ENCODE results near the gene ZNF124.
"Not testable (repeated sequence)": the region's sequence is repeated elsewhere in the genome, so short reads cannot be mapped to it uniquely, and the experiment has no call there.

ZNF124 gene

DNA sequence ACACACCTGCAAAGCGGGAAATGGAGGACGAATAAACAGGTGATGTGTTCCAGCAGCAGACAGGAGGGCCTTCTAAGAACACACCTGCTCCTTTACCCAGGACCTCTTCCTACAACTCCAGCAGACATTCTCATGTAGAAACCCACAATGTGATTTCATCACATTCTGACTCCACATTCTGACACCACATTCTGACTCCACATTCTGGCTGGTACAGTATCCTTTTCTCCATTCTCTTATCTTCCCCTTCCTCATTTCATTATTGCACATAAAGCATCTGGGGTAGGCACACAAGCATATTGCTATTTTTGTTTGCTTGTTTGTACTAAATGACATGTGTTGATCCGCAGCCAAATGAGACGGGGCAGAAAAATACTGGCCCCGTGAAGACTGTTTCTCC, 3.6 kb upstream of the ZNF124 start:
- TF ChIP-seq, protein P1, sequence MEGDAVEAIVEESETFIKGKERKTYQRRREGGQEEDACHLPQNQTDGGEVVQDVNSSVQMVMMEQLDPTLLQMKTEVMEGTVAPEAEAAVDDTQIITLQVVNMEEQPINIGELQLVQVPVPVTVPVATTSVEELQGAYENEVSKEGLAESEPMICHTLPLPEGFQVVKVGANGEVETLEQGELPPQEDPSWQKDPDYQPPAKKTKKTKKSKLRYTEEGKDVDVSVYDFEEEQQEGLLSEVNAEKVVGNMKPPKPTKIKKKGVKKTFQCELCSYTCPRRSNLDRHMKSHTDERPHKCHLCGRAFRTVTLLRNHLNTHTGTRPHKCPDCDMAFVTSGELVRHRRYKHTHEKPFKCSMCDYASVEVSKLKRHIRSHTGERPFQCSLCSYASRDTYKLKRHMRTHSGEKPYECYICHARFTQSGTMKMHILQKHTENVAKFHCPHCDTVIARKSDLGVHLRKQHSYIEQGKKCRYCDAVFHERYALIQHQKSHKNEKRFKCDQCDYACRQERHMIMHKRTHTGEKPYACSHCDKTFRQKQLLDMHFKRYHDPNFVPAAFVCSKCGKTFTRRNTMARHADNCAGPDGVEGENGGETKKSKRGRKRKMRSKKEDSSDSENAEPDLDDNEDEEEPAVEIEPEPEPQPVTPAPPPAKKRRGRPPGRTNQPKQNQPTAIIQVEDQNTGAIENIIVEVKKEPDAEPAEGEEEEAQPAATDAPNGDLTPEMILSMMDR (IDR thresholded peaks at IDR 0.05; ENCODE audit: control insufficient read depth, insufficient read depth, low read depth, low read length, missing control alignments), result no peak
- DNase-seq (ENCODE audit: low read depth), result no peak
- H3K4me3 ChIP-seq (ENCODE audit: control insufficient read depth, low read depth, low read length), result no peak overlapping the region

DNA sequence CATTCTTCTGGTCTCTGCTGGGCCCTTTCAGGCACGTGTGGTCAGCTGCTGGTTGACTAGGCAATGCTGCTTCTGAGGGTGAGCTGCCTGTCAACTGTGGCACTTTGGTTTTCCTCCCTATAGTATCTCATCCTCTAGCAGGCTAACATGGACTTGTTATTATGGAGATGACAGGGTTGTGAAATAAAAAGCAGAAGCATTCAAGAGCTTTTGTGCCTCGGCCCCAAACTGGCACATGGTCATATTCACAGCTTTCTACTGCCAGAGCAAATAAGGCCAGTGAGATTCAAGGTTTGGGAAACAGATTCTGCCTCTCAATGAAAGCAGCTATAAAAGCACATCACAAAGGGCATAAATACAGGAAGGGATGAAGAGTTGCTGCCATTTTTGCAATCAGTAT, 1.6 kb upstream of the ZNF124 start:
- no peak for DNase-seq (ENCODE audit: low read depth)
- no peak overlapping the region for H3K4me3 ChIP-seq (ENCODE audit: control insufficient read depth, low read depth, low read length)
- TF ChIP-seq, protein P1 (IDR thresholded peaks at IDR 0.05; ENCODE audit: control insufficient read depth, insufficient read depth, low read depth, low read length, missing control alignments), result no peak

DNA sequence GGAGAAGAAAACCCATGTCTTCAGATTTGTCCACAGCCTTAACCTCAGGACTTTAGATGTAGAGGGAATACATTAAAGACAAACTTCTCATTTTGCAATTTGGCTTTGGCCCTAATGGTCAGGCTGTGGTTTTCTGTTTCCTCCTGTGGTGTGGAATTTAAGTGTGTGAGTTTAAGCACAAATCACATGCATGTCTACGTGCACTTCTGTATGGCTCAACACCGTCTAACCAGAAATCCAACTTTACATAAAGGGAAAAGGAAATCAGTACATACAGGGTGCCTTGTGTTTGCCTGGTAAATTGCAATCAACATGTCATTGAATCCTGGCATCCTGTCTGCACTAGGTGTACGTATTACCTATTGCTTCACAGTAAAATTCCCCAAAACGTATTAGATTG, 1.2 kb upstream of the ZNF124 start:
- H3K4me3 ChIP-seq (ENCODE audit: control insufficient read depth, low read depth, low read length), result no peak overlapping the region
- no peak for DNase-seq (ENCODE audit: low read depth)
- TF ChIP-seq, protein P1 (IDR thresholded peaks at IDR 0.05; ENCODE audit: control insufficient read depth, insufficient read depth, low read depth, low read length, missing control alignments), result no peak

DNA sequence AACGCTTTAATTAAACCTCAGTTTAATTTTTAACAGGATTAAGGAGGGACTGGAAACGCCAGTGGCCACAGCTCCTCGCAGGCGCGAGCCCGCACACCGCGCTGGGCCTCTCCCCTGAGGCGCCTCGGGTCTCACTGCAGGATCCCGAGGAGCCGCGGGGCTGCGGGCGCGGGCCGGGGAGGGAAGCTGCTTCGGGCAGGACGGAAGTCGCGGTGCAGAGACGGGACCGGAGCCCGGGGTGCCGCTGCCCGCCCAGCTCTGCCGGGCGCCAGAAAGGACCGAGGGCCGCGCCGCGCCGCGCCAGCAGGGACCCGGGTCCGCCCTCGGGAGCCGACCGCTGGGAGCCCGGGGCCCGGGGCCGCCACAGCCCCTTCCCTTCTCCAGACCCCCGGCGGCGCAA, 377 bp downstream of the ZNF124 start:
- H3K4me3 ChIP-seq (ENCODE audit: control insufficient read depth, low read depth, low read length), result not testable (repeated sequence)

DNA sequence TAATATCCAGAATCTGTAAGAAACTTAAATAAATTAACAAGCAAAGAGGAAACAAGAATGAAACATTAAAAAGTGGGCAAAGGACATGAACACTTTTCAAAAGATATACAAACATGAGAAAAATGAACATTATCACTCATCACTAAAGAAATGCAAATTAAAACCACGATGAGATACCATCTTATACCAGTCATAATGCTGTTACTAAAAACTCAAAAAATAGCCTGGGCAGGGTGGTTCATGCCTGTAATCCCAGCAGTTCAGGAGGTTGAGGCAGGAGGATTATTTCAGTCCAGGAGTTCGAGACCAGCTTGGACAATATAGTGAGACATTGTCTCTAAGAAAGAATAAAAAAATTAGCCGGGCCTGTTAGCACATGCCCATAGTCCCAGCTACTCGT, 6.1 kb downstream of the ZNF124 start:
- no peak for DNase-seq (ENCODE audit: low read depth)
- TF ChIP-seq, protein P1 (IDR thresholded peaks at IDR 0.05; ENCODE audit: control insufficient read depth, insufficient read depth, low read depth, low read length, missing control alignments), result no peak
- H3K4me3 ChIP-seq (ENCODE audit: control insufficient read depth, low read depth, low read length), result no peak overlapping the region

More for the DNA sequence above, 377 bp downstream of the ZNF124 start:
- DNase-seq (ENCODE audit: low read depth), result not testable (repeated sequence)

DNA sequence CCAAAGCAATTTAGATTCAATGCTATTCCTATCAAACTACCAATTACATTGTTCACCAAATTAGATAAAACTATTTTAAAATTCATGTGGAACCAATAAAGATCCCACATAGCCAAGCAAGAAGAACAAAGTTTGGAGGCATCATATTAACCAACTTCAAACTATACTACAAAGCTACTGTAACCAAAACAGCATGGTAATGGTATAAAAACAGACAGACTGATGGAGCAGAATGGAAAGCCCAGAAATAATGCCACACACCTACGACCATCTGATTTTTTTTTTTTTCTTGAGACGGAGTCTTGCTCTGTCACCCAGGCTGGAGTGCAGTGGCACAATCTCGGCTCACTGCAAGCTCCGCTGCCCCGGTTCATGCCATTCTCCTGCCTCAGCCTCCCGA, 7.1 kb downstream of the ZNF124 start:
- H3K4me3 ChIP-seq (ENCODE audit: control insufficient read depth, low read depth, low read length), result no peak overlapping the region
- no peak for DNase-seq (ENCODE audit: low read depth)
- TF ChIP-seq, protein P1 (IDR thresholded peaks at IDR 0.05; ENCODE audit: control insufficient read depth, insufficient read depth, low read depth, low read length, missing control alignments), result no peak

DNA sequence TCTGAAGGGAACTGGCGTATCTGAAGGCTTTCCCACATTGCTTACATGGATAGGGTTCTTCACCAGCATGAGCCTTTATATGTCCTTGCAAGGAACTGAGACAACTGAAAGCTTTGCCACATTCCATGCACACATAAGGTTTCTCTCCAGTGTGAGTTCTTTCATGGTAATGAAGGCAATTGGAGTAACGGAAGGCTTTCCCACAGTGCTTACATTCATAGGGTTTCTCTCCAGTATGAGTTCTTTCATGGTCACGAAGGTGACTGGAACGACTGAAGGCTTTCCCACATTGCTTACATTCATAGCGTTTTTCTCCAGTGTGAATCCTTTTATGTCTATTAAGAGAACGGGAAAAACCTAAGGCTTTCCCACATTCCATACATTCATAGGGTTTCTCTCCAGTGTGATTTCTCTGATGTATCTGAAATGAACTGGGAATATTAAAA, 15.0 kb downstream of the ZNF124 start:
- TF ChIP-seq, protein P1 (IDR thresholded peaks at IDR 0.05; ENCODE audit: control insufficient read depth, insufficient read depth, low read depth, low read length, missing control alignments), result no peak
- no peak overlapping the region for H3K4me3 ChIP-seq (ENCODE audit: control insufficient read depth, low read depth, low read length)
- no peak for DNase-seq (ENCODE audit: low read depth)

All from AG09309 (cell line).